Measurements from ENCODE around the gene ZC3HAV1. TPM values are rescaled to one million over a fixed set of nuclear protein-coding genes. Genes with fewer than 3 reads are reported as not detected.

ZC3HAV1 gene
- total and polyA plus RNA-seq, 10 of the 15 experiments (the other 5 are each of a cell fraction or from before 2014, with no cell fraction given) = 18.5 to 55.3 (median 44.7) TPM

GRCh38 chr7:139152149-139152548 lies 42.6 kb upstream of the ZC3HAV1 start (continued):
- no peak for TF ChIP-seq GATAD2B (conservative IDR thresholded peaks at IDR 0.05; ENCODE audit: low read depth)
- TF ChIP-seq SMC3 (IDR thresholded peaks at IDR 0.05; ENCODE audit: borderline replicate concordance, low read length) = no peak
- no peak for TF ChIP-seq ZNF622 (IDR thresholded peaks at IDR 0.05)
- no peak for TF ChIP-seq PAX5 (IDR thresholded peaks at IDR 0.05; ENCODE audit: borderline replicate concordance, low read depth, low read length)

- intact Hi-C loops (cut with micrococcal nuclease; ENCODE audit: unreplicated experiment) (no loop called here), in situ Hi-C loops (cut with MboI) (no loop called here)
- FAIRE-seq = no peak
- WGBS (ENCODE audit: insufficient coverage, insufficient replicate concordance, low lambda C conversion rate, missing lambda C conversion rate) = 83% methylated on average over 4 of the region's 4 CpGs
- Histone ChIP-seq H3K4me2 (ENCODE audit: control insufficient read depth, insufficient read depth) (no peak overlapping the region), H3K4me1 (ENCODE audit: control insufficient read depth, insufficient read depth, low read length) (no peaks in the 10 kb centered on the region), H3K9me3 (replicated peaks; ENCODE audit: control insufficient read depth, insufficient read depth, low read length) (no peaks in the 10 kb centered on the region), H3K27ac (ENCODE audit: control insufficient read depth, insufficient read depth) (no peak overlapping the region), H3K36me3 (ENCODE audit: control insufficient read depth in 2 of 2, insufficient read depth in 2 of 2, low read length in 1 of 2) (no peaks in the 10 kb centered on the region), H3K4me3 (no peak overlapping the region), H3K9ac (ENCODE audit: control insufficient read depth, insufficient read depth, low read length) (no peak overlapping the region), H4K20me1 (ENCODE audit: control insufficient read depth, insufficient read depth) (no peaks in the 10 kb centered on the region), H3K27me3 (replicated peaks in 1 of 2; ENCODE audit: control insufficient read depth in 2 of 2, insufficient read depth in 2 of 2, low read length in 1 of 2) (no peaks in the 10 kb centered on the region), H3K79me2 (ENCODE audit: control insufficient read depth, insufficient read depth, low read length) (no peaks in the 10 kb centered on the region), H2AFZ (ENCODE audit: control insufficient read depth, low read depth, low read length) (no peak overlapping the region)
- POLR2A ChIA-PET = no interaction called here
- no peak for ATAC-seq
- RAD21 ChIA-PET (ENCODE audit: unreplicated experiment) = no interaction called here
- CTCF ChIA-PET = no interaction called here
- no peak for DNase-seq (ENCODE audit: low read depth, low spot score)
- no TSS peak for BruUV-seq (replicated peaks)
- SMC1A ChIA-PET (ENCODE audit: uncharacterized antibody, unreplicated experiment) = no interaction called here
- TF ChIP-seq RFX5 (IDR thresholded peaks at IDR 0.05; ENCODE audit: low read depth, low read length) = no peak
- TF ChIP-seq NKRF (conservative IDR thresholded peaks at IDR 0.05) = no peak
- no peak for TF ChIP-seq ZBED1 (IDR thresholded peaks at IDR 0.05; ENCODE audit: borderline replicate concordance)
- TF ChIP-seq CHD4 (IDR thresholded peaks at IDR 0.05) = no peak
- no peak for TF ChIP-seq GATAD2B (conservative IDR thresholded peaks at IDR 0.05; ENCODE audit: low read depth)
- no peak for TF ChIP-seq FOXM1 (IDR thresholded peaks at IDR 0.05; ENCODE audit: low read depth, low read length)
- no peak for TF ChIP-seq MAX (IDR thresholded peaks at IDR 0.05; ENCODE audit: low read depth, low read length)
- no peak for TF ChIP-seq ZNF274 (IDR thresholded peaks at IDR 0.05; ENCODE audit: insufficient read depth, insufficient read length)
- no peak for TF ChIP-seq RB1 (IDR thresholded peaks at IDR 0.05; ENCODE audit: borderline replicate concordance)
- TF ChIP-seq KDM1A (IDR thresholded peaks at IDR 0.05; ENCODE audit: borderline replicate concordance) = no peak
- TF ChIP-seq CEBPB (IDR thresholded peaks at IDR 0.05; ENCODE audit: borderline replicate concordance in 1 of 2, low read depth in 2 of 2, low read length in 2 of 2) = no peak
- no peak for TF ChIP-seq SKIL (IDR thresholded peaks at IDR 0.05; ENCODE audit: low read depth, poor library complexity, severe bottlenecking)
- no peak for TF ChIP-seq IKZF1 (conservative IDR thresholded peaks at IDR 0.05)
- no peak for TF ChIP-seq MEF2A (IDR thresholded peaks at IDR 0.05; ENCODE audit: insufficient read depth, low read depth, low read length)
Observed at GRCh38 chr7:139139150-139139549, 29.6 kb upstream of the ZC3HAV1 start.

Data from GM12878 (cell line).